ENCODE measurements around the gene ALG8.

DNA sequence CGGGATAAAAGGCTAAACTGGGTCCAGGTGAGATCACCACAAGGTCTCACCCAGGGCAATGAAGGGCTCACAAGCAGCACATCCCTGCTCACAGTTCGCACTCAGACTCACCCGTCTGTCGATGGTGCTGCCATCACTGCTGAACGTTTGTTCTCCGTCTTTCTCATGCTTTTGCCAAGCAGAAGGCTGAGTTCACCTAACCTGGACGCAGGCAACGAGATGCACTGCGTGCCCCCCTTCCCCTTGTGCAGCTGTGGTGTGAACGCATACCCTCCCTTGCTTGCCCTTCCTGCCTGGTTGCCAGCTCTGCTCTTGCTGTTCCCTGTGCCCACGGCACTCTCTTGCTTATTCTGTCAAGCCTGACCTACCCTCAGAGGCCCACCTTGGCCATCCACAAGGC, 31.0 kb upstream of the ALG8 start:
- TF ChIP-seq POLR2A (IDR thresholded peaks at IDR 0.05; ENCODE audit: low read length), result no peak
- no peak for TF ChIP-seq GATA1 (IDR thresholded peaks at IDR 0.05; ENCODE audit: low read depth, low read length)
